Measurements from ENCODE around the gene B3GNT2.
"Not testable (repeated sequence)": the region's sequence is repeated elsewhere in the genome, so short reads cannot be mapped to it uniquely, and the experiment has no call there.

B3GNT2 gene

DNA sequence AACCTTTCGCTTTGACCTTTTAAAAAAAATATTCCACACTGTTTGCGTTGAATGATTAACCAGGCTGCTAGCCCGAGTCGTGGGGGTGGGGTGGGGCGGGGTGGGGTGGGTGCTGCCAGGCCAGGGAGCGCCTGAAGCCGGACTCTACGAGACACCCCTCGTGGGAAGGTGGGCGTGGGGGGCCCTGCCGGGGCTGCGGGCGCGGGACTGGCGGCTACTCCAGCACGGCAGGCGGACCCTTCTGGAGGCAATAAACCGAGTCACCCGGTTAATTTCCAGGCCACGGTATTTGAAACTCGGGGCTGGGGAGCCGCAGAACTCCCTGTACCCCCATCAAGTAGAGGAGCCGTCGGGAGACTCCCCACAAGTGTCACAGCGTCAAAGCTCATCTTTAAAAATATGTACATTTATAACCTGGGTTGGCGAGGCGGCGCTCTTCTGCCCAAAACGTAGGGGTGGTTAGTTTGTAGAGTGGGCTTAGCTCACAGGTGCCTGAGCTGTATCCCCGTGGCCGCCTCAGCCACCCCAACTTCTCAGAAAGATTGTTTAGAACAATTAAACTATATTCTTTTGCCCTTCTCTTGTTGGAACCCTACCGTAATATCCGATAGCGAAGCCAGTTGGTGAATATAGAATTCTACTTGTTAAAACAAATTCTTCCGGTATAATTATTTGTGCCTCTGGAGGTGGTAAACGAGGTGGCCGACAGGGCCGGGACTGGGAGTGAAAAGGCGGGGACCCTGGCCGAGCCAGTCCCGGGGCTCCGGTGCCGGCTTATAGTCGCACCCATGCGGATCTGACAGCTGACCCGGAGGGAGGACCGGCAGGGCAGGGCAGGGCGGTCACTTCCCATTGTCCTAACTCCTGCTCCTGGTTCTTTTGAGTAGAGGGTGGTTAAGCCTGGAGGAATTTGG is 1.4 kb downstream of the B3GNT2 start:
- H3K27ac Mint-ChIP-seq, result no peak overlapping the region
- H3K4me3 Mint-ChIP-seq, result peak overlapping the region; percentile 87
- TF ChIP-seq, protein P1, sequence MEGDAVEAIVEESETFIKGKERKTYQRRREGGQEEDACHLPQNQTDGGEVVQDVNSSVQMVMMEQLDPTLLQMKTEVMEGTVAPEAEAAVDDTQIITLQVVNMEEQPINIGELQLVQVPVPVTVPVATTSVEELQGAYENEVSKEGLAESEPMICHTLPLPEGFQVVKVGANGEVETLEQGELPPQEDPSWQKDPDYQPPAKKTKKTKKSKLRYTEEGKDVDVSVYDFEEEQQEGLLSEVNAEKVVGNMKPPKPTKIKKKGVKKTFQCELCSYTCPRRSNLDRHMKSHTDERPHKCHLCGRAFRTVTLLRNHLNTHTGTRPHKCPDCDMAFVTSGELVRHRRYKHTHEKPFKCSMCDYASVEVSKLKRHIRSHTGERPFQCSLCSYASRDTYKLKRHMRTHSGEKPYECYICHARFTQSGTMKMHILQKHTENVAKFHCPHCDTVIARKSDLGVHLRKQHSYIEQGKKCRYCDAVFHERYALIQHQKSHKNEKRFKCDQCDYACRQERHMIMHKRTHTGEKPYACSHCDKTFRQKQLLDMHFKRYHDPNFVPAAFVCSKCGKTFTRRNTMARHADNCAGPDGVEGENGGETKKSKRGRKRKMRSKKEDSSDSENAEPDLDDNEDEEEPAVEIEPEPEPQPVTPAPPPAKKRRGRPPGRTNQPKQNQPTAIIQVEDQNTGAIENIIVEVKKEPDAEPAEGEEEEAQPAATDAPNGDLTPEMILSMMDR (IDR thresholded peaks at IDR 0.05), result no peak
- no peaks in the 10 kb centered on the region for H3K9me3 Mint-ChIP-seq
- H3K36me3 Mint-ChIP-seq (ENCODE audit: low read depth), result no peaks in the 10 kb centered on the region
- peaks cover 44% of the 10 kb centered on the region for H3K4me1 Mint-ChIP-seq
- peak; percentile 60 for DNase-seq
- H3K27me3 Mint-ChIP-seq (ENCODE audit: low read depth, poor library complexity), result peaks cover 2% of the 10 kb centered on the region

DNA sequence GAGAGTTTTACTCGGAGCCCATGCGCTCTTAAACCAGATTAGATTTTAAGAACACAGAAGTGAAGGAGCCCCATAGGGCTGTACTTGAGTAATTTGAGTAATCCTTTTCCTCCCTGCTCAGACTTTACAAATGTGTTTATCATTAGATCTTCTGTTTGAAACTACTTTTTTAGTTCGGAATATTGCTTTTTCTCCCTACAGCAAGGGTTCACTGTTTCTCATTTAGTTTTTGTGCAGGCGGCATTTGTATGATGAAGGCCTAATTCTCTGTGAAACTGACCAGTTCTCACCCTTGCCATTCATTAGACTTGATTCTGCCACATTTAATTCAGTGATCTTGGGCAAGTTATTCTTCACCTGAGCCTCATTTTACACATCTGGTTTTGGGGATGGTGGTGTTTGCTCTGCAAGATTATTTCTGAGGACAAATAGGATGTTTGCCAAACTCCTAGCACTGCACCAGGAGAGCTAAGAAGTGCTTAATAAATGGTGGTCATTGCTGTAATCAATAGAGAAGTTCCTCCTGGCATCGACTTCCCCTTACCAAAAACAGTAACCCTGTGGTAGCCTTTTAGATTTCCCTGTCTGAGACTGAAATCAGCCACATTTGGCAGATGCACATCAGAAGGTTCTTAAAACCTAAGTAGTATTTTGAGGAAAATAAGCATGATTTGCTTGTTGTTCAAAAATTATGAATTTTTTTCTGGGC is 2.2 kb downstream of the B3GNT2 start:
- DNase-seq, result no peak
- Mint-ChIP-seq H3K27me3 (ENCODE audit: low read depth, poor library complexity) (no peaks in the 10 kb centered on the region), H3K4me3 (peak overlapping the region; percentile 87), H3K4me1 (peaks cover 52% of the 10 kb centered on the region), H3K9me3 (no peaks in the 10 kb centered on the region), H3K27ac (no peak overlapping the region), H3K36me3 (ENCODE audit: low read depth) (no peaks in the 10 kb centered on the region)
- TF ChIP-seq, protein P1 (IDR thresholded peaks at IDR 0.05), result no peak

DNA sequence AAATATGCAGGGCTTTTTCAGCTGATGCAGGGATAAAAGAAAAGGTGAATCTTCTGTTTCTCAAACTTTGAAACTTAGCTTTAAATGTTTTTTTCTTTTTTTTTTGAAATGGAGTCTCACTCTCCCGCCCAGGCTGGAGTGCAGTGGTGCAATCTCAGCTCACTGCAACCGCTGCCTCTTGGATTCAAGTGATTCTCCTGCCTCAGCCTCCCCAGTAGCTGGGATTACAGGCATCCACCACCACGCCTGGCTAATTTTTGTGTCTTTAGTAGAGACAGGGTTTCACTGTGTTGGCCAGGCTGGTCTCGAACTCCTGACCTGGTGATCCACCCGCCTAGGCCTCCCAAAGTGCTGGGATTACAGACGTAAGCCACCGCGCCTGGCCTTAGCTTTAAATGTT is 2.9 kb downstream of the B3GNT2 start:
- not testable (repeated sequence) for DNase-seq; H3K27me3 Mint-ChIP-seq (ENCODE audit: low read depth, poor library complexity); H3K36me3 Mint-ChIP-seq (ENCODE audit: low read depth); H3K27ac Mint-ChIP-seq; H3K9me3 Mint-ChIP-seq; H3K4me3 Mint-ChIP-seq
- peaks cover 55% of the 10 kb centered on the region for H3K4me1 Mint-ChIP-seq

DNA sequence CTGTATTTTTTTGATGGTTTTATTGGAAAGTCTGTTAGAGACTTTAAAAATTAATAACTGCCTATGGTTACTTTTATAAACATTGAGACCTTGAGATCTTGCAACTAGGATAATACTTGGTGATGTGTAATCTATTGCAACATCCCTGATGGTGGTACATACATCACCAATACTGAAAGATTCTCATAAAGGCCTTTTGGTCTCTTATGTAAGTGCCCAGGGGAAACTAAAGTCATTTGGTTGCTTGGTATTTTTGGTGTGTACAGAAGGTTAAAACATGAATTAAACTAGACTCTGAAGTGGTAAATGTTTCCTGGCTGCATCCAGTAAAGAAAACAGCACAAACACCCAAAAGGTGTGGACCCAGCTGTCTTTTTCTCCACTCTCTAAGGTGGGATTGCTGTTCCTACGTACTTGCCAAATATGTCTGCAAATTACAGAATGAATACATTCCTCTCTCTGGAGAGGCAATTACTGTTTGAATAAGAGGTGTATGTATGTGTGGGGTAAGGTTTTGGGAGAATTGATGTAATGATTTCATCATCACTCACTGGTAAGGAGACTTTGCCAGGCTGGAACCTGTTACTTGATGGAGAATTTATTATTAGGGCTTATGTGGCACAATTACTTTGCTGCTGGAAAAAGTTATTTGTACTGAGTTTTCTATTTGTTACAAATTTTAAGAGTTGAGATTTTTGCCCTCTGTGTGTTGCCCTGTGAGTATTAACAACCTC is 3.6 kb downstream of the B3GNT2 start:
- Mint-ChIP-seq H3K27ac (no peak overlapping the region), H3K4me1 (peaks cover 55% of the 10 kb centered on the region), H3K9me3 (no peaks in the 10 kb centered on the region), H3K4me3 (peak overlapping the region; percentile 58), H3K27me3 (ENCODE audit: low read depth, poor library complexity) (no peaks in the 10 kb centered on the region), H3K36me3 (ENCODE audit: low read depth) (no peaks in the 10 kb centered on the region)
- no peak for DNase-seq
- TF ChIP-seq, protein P1 (IDR thresholded peaks at IDR 0.05), result no peak

DNA sequence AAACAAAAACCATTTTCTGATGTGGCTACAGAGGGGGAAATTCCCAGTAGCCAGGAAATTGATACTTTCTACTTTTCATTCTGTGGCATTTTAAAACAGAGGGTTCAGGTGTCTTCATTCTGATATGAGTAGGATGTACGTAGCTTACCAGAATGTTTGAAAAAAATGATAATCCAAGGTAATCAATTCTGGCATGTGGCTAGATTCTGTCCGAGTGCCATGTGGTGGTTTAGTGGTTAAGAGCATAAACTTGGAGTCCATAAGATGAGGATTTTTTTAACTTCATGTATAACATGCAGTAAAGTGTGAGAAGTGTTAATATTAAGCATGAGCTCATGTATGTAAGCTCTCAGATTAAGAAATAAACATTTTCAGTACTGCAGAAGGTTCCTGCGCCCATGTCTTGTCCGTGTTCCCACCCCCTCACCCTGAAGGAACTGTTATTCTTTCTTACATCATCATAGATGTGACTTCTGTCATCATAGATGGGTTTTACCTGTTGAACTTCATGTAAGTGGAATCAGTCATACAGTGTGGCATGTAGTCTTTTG is 4.5 kb downstream of the B3GNT2 start:
- Mint-ChIP-seq H3K27me3 (ENCODE audit: low read depth, poor library complexity) (no peaks in the 10 kb centered on the region), H3K27ac (no peak overlapping the region), H3K4me3 (no peak overlapping the region), H3K9me3 (no peaks in the 10 kb centered on the region), H3K4me1 (peaks cover 63% of the 10 kb centered on the region), H3K36me3 (ENCODE audit: low read depth) (no peaks in the 10 kb centered on the region)
- TF ChIP-seq, protein P1 (IDR thresholded peaks at IDR 0.05), result no peak
- DNase-seq, result no peak

DNA sequence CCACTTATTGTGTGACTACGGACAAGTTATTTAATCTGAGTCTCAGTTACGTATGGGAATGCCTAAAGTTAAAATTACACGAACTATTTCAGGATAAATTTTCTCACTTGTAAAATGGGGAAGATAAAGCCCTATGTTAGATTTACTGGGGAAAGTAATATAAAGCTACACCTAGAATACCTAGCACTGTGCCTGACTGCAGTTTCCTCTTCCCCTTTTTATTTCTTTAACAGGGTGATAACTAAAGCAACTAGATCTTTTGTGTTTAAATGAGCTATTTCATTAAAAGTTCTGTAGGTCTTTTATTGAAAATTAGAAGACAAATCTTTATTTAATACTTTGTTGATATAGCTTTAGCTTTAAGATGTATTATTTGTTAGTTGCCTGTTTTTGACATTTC is 5.0 kb downstream of the B3GNT2 start:
- no peaks in the 10 kb centered on the region for H3K36me3 Mint-ChIP-seq (ENCODE audit: low read depth)
- H3K9me3 Mint-ChIP-seq, result no peaks in the 10 kb centered on the region
- no peak overlapping the region for H3K4me3 Mint-ChIP-seq
- no peak for DNase-seq
- TF ChIP-seq, protein P1 (IDR thresholded peaks at IDR 0.05), result no peak
- peaks cover 68% of the 10 kb centered on the region for H3K4me1 Mint-ChIP-seq
- no peaks in the 10 kb centered on the region for H3K27me3 Mint-ChIP-seq (ENCODE audit: low read depth, poor library complexity)
- H3K27ac Mint-ChIP-seq, result no peak overlapping the region

All from nephron progenitor cell (in vitro differentiated cells).